A673 (cell line): Measurements from ENCODE around the gene ALPP.
"Not testable (repeated sequence)": the region's sequence is repeated elsewhere in the genome, so short reads cannot be mapped to it uniquely, and the experiment has no call there.

ENCODE experiments used
- CTCF ChIP-seq: fragments of 300-800, 200-600 bp; sonication (generic); conservative IDR thresholded peaks from 2 replicates; pipeline ENCODE4 v1.5.1; 2017; ENCODE audit warnings: low read depth, mild to moderate bottlenecking, antibody characterized with exemption, low read length, moderate library complexity, mixed read lengths
- EZH2 ChIP-seq: fragments of 200-600 bp; sonication (generic); IDR thresholded peaks from 2 replicates; pipeline ENCODE4 v1.6.1; 2017; ENCODE audit warnings: borderline replicate concordance, low read depth, mild to moderate bottlenecking, mixed read lengths, antibody characterized with exemption, low read length; ENCODE audit not compliant: poor library complexity, severe bottlenecking

DNA sequence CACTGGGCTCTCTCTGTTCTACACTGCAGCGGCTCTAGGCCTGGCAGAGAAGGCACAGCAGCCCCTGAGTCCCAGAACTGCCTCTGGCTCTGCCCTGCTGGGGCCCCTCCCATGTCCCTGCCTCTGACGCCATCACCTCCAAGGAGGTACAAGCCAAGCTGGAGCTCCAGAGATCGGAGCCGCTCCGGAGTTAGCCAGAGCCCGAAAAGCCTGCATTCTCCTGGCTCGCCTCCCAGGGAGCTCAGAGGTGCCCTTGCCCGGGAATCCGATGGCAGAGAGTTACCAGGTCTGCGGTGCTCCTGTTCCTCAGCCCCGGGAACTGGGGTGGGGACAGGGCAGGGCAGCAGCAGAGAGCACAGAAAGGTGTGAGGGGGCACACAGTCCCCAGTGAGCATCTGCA, 46.9 kb upstream of the ALPP start:
- TF ChIP-seq CTCF, EZH2: not testable (repeated sequence)
